ENCODE results near the gene CHST15. TPM values are rescaled to one million over a fixed set of nuclear protein-coding genes. Genes with fewer than 3 reads are reported as not detected.
A peak's percentile ranks its signal among the peaks of the same experiment; 100 is the strongest.

Gene CHST15
- total and polyA plus RNA-seq, 4 donors: 5.4 to 45.3 (median 36.7) TPM

DNA sequence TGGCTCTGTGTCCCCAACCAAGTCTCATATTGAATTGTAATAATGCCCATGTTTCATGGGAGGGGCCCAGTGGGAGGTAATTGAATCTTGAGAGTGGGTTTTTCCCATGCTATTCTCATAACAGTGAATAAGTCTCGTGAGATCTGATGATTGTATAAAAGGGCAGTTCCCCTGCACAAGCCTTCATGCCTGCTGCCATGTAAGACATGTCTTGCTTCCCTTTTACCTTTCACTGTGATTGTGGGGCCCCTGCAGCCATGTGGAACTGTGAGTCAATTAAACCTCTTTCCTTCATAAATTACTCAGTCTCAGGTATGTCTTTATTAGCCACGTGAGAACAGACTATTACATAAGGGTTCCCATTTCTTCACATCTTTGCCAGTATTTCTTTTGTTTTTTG lies 104.7 kb downstream of the CHST15 start:
- H3K9ac ChIP-seq (ENCODE audit: insufficient read depth in 1 of 2, low read length in 2 of 2): no peak overlapping the region
- no peaks in the 10 kb centered on the region for H3K36me3 ChIP-seq (ENCODE audit: control insufficient read depth in 4 of 4, insufficient read depth in 4 of 4, low read length in 4 of 4)
- peaks cover 0 to 2% (median 0%) of the 10 kb centered on the region in 4 donors for H3K9me3 ChIP-seq (ENCODE audit: control insufficient read depth in 4 of 4, insufficient read depth in 3 of 4, low read length in 3 of 4)
- TF ChIP-seq, protein P1, sequence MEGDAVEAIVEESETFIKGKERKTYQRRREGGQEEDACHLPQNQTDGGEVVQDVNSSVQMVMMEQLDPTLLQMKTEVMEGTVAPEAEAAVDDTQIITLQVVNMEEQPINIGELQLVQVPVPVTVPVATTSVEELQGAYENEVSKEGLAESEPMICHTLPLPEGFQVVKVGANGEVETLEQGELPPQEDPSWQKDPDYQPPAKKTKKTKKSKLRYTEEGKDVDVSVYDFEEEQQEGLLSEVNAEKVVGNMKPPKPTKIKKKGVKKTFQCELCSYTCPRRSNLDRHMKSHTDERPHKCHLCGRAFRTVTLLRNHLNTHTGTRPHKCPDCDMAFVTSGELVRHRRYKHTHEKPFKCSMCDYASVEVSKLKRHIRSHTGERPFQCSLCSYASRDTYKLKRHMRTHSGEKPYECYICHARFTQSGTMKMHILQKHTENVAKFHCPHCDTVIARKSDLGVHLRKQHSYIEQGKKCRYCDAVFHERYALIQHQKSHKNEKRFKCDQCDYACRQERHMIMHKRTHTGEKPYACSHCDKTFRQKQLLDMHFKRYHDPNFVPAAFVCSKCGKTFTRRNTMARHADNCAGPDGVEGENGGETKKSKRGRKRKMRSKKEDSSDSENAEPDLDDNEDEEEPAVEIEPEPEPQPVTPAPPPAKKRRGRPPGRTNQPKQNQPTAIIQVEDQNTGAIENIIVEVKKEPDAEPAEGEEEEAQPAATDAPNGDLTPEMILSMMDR (IDR thresholded peaks at IDR 0.05; ENCODE audit: control extremely low read depth, extremely low read depth): no peak
- ATAC-seq (ENCODE audit: insufficient read depth, low FRiP score) (no peak), DNase-seq (no peak)
- no peak overlapping the region for H3K27ac ChIP-seq (ENCODE audit: low read depth in 1 of 2, low read length in 1 of 2)
- H3K4me3 ChIP-seq: no peak overlapping the region
- H3K27me3 ChIP-seq (ENCODE audit: control insufficient read depth in 3 of 3, insufficient read depth in 3 of 3, low read length in 2 of 3): peaks cover 0 to 52% (median 30%) of the 10 kb centered on the region in 3 donors
- 75 to 77% methylated on average over 2 of the region's 2 CpGs for WGBS, 2 donors
- peaks cover 0 to 4% (median 0%) of the 10 kb centered on the region in 5 donors for H3K4me1 ChIP-seq (ENCODE audit: control insufficient read depth in 5 of 5, insufficient read depth in 5 of 5, low read length in 5 of 5)

- Histone ChIP-seq H3K9ac (ENCODE audit: insufficient read depth in 1 of 2, low read length in 2 of 2) (no peak overlapping the region), H3K4me1 (ENCODE audit: control insufficient read depth in 5 of 5, insufficient read depth in 5 of 5, low read length in 5 of 5) (peaks cover 0 to 3% (median 0%) of the 10 kb centered on the region in 5 donors), H3K27ac (ENCODE audit: low read depth in 1 of 2, low read length in 1 of 2) (no peak overlapping the region), H3K36me3 (ENCODE audit: control insufficient read depth in 4 of 4, insufficient read depth in 4 of 4, low read length in 4 of 4) (no peaks in the 10 kb centered on the region), H3K9me3 (ENCODE audit: control insufficient read depth in 4 of 4, insufficient read depth in 3 of 4, low read length in 3 of 4) (peaks cover 0 to 3% (median 0%) of the 10 kb centered on the region in 4 donors), H3K27me3 (ENCODE audit: control insufficient read depth in 3 of 3, insufficient read depth in 3 of 3, low read length in 2 of 3) (peaks cover 0 to 33% (median 21%) of the 10 kb centered on the region in 3 donors), H3K4me3 (no peak overlapping the region)
- no peak for DNase-seq
- WGBS, 2 donors: 24 to 55% methylated on average over 1 of the region's 1 CpG
- ATAC-seq (ENCODE audit: insufficient read depth, low FRiP score): no peak
- TF ChIP-seq, protein P1 (IDR thresholded peaks at IDR 0.05; ENCODE audit: control extremely low read depth, extremely low read depth): no peak
These were observed 106.7 kb downstream of the CHST15 start for GRCh38 chr10:123986736-123987135.

- Histone ChIP-seq H3K4me1 (ENCODE audit: control insufficient read depth in 5 of 5, insufficient read depth in 5 of 5, low read length in 5 of 5) (peaks cover 0 to 3% (median 0%) of the 10 kb centered on the region in 5 donors), H3K4me3 (no peak overlapping the region), H3K36me3 (ENCODE audit: control insufficient read depth in 4 of 4, insufficient read depth in 4 of 4, low read length in 4 of 4) (no peaks in the 10 kb centered on the region), H3K27me3 (ENCODE audit: control insufficient read depth in 3 of 3, insufficient read depth in 3 of 3, low read length in 2 of 3) (peaks cover 8 to 46% (median 45%) of the 10 kb centered on the region in 3 donors), H3K27ac (ENCODE audit: low read depth in 1 of 2, low read length in 1 of 2) (no peak overlapping the region), H3K9ac (ENCODE audit: insufficient read depth in 1 of 2, low read length in 2 of 2) (no peak overlapping the region), H3K9me3 (ENCODE audit: control insufficient read depth in 4 of 4, insufficient read depth in 3 of 4, low read length in 3 of 4) (peaks cover 0 to 17% (median 2%) of the 10 kb centered on the region in 4 donors)
- TF ChIP-seq, protein P1 (IDR thresholded peaks at IDR 0.05; ENCODE audit: control extremely low read depth, extremely low read depth): no peak
- DNase-seq (peak in 1 of 3 donors; percentile 43), ATAC-seq (ENCODE audit: insufficient read depth, low FRiP score) (no peak)
- 73 to 80% methylated on average over 4 of the region's 4 CpGs for WGBS, 2 donors
These were observed 119.0 kb downstream of the CHST15 start for GRCh38 chr10:123974406-123974805.
